Left ventricle myocardium inferior (tissue), 1 donor: ENCODE data around the gene SHROOM2. TPM values are rescaled to one million over a fixed set of nuclear protein-coding genes. Genes with fewer than 3 reads are reported as not detected.

ENCODE experiments used
- DNase-seq: peaks from one replicate; pipeline ENCODE4 v3.0.0-alpha.2; 2020
- H3K27ac ChIP-seq: fragments of 200-600 bp; replicated peaks from 2 replicates; pipeline ENCODE4 v1.8.0; 2021
- H3K27me3 ChIP-seq: fragments of 200-600 bp; 2 replicates; pipeline ENCODE4 v1.8.0; 2021; ENCODE audit warnings: low read depth
- H3K36me3 ChIP-seq: fragments of 200-600 bp; 2 replicates; pipeline ENCODE4 v1.8.0; 2021
- H3K4me1 ChIP-seq: fragments of 200-600 bp; 2 replicates; pipeline ENCODE4 v1.8.0; 2021
- H3K4me3 ChIP-seq: fragments of 200-600 bp; 2 replicates; pipeline ENCODE4 v1.8.0; 2021; ENCODE audit warnings: mild to moderate bottlenecking, moderate library complexity
- H3K9me3 ChIP-seq: fragments of 200-600 bp; replicated peaks from 2 replicates; pipeline ENCODE4 v1.8.0; 2021
- CTCF ChIP-seq: fragments of 200-600 bp; IDR thresholded peaks from 2 replicates; pipeline ENCODE4 v1.8.0; 2021; ENCODE audit warnings: antibody characterized with exemption, mild to moderate bottlenecking, borderline replicate concordance
- intact Hi-C: fragments of 100-400 bp; cut with micrococcal nuclease; formaldehyde crosslinking; loops from one replicate; pipeline ENCODE4 v1.11.0; 2022
- total RNA-seq: library from RNA; stranded (reverse); fragmentation: NEBNext Ultra II Directional; extraction: Animal tissue kit (Norgen Biotek cat#: 25700); gene quantifications from one replicate; pipeline ENCODE4 v1.2.1, GENCODE V29; 2021
- donor health status: DM: no; HTN: yes; CAD: no; lungs with severe emphysema.

SHROOM2 gene
- total RNA-seq, 1 donor from 2014 or later = 0.71 TPM

DNA sequence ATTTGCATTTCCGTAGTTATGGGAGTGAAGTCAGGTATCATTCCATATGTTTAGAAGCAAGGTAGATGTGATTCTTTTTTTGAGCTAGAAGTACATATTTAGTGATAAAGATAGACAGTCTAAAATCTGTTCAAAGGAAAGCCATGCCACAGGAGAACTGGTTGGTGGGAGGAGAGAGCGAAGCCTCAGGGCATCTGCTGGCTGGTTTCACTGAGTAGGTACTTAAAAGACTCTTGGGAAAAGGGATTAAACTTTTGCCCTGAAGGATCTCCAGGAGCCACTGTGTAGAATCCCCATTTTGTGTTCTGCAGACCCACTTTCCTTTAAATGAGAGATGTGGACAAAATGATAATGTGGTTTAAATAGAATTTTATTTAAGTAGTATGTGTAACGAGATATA, 89.6 kb downstream of the SHROOM2 start:
- Histone ChIP-seq H3K4me1 (no peaks in the 10 kb centered on the region), H3K36me3 (no peaks in the 10 kb centered on the region), H3K27me3 (no peaks in the 10 kb centered on the region), H3K4me3 (no peak overlapping the region), H3K27ac (no peak overlapping the region), H3K9me3 (no peaks in the 10 kb centered on the region)
- no peak for TF ChIP-seq CTCF
- intact Hi-C loops = no loop called here
- DNase-seq = no peak

DNA sequence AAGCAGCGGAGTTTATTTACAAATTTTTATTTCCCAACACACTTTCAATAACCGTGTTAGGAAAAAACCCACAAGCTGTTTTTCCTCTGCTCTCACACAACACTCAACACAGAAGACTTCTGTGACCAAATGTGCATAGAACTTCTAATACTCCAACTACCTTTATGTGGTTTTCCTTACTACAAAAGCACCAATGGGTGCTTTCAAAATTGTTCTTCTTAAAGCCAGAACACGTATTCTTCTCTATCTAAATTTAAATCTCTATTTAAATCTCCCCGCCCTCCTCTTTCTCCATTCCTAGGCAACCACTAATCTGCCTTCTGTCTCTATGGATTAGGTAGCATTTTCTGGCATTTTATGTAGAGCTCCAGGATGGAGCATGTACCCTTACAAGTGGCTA, 90.0 kb downstream of the SHROOM2 start:
- TF ChIP-seq CTCF = no peak
- intact Hi-C loops = no loop called here
- DNase-seq = no peak
- Histone ChIP-seq H3K27me3 (no peaks in the 10 kb centered on the region), H3K4me3 (no peak overlapping the region), H3K9me3 (no peaks in the 10 kb centered on the region), H3K27ac (no peak overlapping the region), H3K4me1 (no peaks in the 10 kb centered on the region), H3K36me3 (no peaks in the 10 kb centered on the region)

DNA sequence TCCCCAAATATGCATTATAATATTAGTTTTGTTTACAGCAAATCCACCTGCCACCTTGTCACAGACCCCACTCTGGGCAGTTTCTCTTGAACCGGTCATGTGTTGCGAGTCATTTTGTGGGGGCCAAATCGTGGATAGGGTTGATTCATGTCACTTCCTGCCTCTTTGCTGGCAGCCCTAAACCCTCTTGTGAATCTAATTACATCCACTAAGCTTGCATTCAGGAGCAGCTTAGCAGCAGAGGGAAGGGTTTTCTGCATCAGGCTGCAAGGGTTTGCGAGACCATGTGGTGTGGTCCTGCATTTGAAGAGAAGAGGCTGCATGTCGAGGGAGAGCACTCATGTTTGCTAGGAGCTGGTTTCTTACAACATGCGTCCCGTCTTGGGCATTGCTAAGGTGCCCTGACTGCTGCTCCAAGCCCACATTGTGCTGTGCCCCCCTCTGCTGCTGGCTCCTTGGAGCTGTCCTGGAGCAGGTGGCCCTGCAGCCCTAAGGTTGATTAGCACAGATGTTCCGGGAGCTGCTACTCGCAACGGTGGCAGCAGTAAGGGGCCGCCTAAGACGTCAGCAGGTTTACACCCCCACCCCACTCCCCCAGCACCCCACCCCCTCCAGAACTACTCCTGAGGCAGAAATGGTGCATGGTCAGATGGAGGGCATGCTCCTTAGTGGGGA, 92.1 kb downstream of the SHROOM2 start:
- no peak overlapping the region for H3K4me3 ChIP-seq
- H3K9me3 ChIP-seq = no peaks in the 10 kb centered on the region
- peaks cover 8% of the 10 kb centered on the region for H3K4me1 ChIP-seq
- no peak overlapping the region for H3K27ac ChIP-seq
- TF ChIP-seq CTCF = no peak
- H3K27me3 ChIP-seq = no peaks in the 10 kb centered on the region
- H3K36me3 ChIP-seq = no peaks in the 10 kb centered on the region
- no peak for DNase-seq
- intact Hi-C loops = no loop called here

DNA sequence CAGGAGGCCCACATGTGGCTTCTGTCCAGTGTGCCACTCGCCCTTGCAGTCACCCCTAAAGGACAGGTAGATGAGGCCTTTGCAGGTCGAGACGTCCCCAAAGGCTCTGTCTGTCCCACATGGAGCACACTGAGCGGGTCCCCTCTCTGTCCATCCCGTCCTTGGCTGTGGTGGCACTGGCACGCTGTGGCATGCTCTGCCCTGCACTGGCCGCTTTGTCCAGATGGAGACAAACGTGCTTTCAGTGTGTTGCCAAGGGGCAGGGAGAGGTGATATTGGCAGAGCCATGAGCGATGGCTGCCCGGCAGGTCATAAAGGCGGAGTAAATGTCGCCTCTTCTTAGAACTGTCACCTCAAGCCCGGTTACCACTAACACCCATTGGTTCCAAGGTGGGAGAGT, 94.0 kb downstream of the SHROOM2 start:
- peaks cover 13% of the 10 kb centered on the region for H3K4me1 ChIP-seq
- H3K27ac ChIP-seq = no peak overlapping the region
- H3K9me3 ChIP-seq = no peaks in the 10 kb centered on the region
- intact Hi-C loops = no loop called here
- no peaks in the 10 kb centered on the region for H3K27me3 ChIP-seq
- no peak overlapping the region for H3K4me3 ChIP-seq
- no peak for TF ChIP-seq CTCF
- no peaks in the 10 kb centered on the region for H3K36me3 ChIP-seq
- no peak for DNase-seq

DNA sequence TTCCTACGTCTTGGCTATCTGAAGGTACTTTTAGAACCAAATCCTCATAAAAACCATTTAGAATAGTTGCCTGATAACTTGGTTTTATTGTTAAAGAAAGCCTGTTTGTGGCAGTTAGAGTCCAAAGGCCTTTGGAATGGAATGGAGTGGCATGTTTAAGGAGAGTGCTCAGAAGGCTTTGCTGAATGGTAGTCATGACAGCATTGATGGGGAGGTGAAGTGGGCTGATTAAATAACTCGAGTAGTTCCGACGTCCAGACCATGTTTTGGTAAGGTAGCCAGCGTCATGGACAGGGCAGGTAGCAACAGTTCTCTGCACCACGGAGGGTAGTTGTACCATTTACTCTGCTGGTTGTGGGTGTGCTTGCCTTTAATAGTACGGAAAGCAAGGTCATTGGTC, 94.6 kb downstream of the SHROOM2 start:
- no peak for TF ChIP-seq CTCF
- DNase-seq = no peak

More for the DNA sequence above, 94.6 kb downstream of the SHROOM2 start:
- no peaks in the 10 kb centered on the region for H3K9me3 ChIP-seq
- H3K36me3 ChIP-seq = no peaks in the 10 kb centered on the region
- H3K27me3 ChIP-seq = no peaks in the 10 kb centered on the region
- intact Hi-C loops = no loop called here
- peaks cover 13% of the 10 kb centered on the region for H3K4me1 ChIP-seq
- H3K27ac ChIP-seq = no peak overlapping the region
- no peak overlapping the region for H3K4me3 ChIP-seq
